ENCODE measurements around the gene WWC1.

WWC1 gene

DNA sequence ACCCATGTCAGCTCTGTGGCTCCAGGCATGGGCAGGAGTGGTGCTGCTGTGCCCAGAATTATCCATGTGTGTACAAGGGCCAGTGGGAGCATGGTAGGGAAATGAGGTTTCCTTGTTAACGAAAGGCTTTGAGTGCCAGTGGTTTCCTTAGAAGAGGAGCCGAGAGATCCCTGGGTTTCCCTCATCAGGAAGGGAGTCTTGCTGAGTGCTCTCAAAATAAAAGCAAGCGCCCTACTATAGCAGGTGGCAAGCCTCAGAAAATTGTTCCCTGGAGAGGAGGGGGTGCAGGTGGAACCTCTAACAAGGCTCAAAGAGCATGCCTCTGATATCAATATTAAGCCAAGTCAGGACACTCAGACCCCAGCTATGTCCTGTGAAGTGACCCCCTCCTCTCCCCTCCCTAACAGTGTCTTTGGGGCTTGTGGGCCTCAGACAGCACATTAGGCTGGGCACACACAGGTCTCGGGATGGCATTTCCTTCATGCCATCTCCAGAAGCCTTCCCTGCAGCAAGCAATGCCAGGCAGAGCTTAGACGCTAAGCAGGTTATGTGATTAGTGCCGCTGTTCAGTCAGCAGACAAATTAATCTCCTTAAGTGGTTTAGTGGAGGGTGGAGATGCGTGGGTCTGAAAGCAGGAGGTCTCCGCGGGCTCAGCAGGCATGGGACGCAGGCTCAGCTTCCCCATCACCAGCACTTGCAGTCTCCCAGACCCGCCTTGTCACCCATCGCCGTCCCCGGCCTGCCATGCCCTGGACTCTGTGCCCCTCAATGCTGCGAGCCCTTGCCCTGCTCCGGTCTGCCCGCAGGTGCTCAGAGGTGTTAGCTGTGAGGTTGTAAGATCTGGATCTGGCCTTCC, 134.8 kb downstream of the WWC1 start:
- TF ChIP-seq, protein P1, sequence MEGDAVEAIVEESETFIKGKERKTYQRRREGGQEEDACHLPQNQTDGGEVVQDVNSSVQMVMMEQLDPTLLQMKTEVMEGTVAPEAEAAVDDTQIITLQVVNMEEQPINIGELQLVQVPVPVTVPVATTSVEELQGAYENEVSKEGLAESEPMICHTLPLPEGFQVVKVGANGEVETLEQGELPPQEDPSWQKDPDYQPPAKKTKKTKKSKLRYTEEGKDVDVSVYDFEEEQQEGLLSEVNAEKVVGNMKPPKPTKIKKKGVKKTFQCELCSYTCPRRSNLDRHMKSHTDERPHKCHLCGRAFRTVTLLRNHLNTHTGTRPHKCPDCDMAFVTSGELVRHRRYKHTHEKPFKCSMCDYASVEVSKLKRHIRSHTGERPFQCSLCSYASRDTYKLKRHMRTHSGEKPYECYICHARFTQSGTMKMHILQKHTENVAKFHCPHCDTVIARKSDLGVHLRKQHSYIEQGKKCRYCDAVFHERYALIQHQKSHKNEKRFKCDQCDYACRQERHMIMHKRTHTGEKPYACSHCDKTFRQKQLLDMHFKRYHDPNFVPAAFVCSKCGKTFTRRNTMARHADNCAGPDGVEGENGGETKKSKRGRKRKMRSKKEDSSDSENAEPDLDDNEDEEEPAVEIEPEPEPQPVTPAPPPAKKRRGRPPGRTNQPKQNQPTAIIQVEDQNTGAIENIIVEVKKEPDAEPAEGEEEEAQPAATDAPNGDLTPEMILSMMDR (IDR thresholded peaks at IDR 0.05; ENCODE audit: borderline replicate concordance, insufficient read depth, low read depth, low read length): no peak
- no peak overlapping the region for H3K4me3 ChIP-seq (ENCODE audit: low read depth, low read length)

DNA sequence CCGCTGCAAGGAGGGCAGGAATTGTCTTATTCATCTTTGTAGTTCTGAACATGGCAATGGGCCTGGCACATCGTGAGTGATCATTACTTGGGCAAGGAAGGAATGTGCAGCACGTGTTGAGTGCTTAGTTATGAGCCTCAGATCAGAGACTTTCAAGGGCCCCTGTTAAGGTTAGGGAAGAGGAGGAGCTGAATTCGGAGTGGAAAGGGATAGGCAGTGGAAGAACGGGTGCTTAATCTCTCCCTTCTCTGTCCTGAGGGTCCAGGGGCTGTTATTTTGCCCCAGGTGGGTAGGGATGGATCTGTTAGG, 135.4 kb downstream of the WWC1 start:
- H3K4me3 ChIP-seq (ENCODE audit: low read depth, low read length): no peak overlapping the region
- TF ChIP-seq, protein P1 (IDR thresholded peaks at IDR 0.05; ENCODE audit: borderline replicate concordance, insufficient read depth, low read depth, low read length): no peak

DNA sequence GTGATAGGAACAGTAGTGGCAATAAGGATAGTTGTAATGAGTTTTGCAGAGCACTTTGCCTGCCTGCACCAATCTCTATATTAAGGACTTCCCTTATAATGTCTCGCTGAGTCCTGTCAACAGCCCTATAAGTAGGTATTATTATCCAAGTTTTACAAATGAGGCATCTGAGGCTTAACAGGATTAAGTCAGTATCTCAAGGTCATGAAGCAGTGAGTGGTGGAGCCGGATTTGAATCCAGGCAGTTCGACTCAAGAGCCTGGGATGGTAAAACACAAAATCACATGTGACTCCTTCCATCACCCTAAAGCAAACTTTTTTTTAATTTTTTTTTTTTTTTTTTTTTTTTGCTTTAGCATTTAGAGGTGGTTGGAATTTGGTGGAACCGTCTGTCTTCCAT, 135.8 kb downstream of the WWC1 start:
- no peak overlapping the region for H3K4me3 ChIP-seq (ENCODE audit: low read depth, low read length)
- TF ChIP-seq, protein P1 (IDR thresholded peaks at IDR 0.05; ENCODE audit: borderline replicate concordance, insufficient read depth, low read depth, low read length): no peak

DNA sequence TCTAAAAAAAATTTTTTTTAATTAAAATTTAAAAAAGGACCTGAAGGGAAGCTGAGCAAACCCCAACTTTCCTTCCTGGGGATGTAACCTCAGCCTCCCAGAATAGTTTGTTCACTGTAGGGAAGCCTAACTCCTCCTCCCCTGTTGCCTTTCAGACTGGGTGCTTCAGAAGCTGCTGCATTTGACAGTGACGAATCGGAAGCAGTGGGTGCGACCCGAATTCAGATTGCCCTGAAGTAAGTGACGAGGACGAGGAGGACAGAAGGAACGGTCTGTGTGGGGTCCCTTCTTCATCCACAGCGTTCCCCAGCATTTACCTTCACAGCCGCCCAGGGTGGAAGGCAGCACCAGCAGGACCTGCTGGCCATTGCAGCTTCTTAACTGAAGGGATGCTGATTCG, 137.1 kb downstream of the WWC1 start:
- H3K4me3 ChIP-seq (ENCODE audit: low read depth, low read length): no peak overlapping the region
- TF ChIP-seq, protein P1 (IDR thresholded peaks at IDR 0.05; ENCODE audit: borderline replicate concordance, insufficient read depth, low read depth, low read length): no peak

DNA sequence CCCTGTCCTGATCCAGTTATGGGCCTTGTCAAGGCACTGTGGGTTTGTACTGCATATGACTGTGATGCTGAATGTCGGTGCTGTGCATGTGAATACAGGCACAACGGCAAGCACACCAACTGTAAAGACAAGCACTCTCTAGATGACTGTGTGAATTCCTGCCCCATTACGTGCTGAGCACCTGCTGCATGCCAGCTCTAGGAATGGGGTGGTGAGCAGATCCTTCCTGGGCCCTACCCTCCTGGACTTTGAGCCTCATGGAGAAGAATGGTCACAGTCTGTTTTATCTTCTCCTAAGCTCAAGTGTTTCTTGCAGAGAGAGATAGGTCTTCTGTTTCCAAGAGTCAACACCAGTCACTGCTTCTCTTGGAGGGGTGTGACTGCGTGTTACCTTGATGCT, 138.9 kb downstream of the WWC1 start:
- TF ChIP-seq, protein P1 (IDR thresholded peaks at IDR 0.05; ENCODE audit: borderline replicate concordance, insufficient read depth, low read depth, low read length): no peak
- H3K4me3 ChIP-seq (ENCODE audit: low read depth, low read length): no peak overlapping the region

DNA sequence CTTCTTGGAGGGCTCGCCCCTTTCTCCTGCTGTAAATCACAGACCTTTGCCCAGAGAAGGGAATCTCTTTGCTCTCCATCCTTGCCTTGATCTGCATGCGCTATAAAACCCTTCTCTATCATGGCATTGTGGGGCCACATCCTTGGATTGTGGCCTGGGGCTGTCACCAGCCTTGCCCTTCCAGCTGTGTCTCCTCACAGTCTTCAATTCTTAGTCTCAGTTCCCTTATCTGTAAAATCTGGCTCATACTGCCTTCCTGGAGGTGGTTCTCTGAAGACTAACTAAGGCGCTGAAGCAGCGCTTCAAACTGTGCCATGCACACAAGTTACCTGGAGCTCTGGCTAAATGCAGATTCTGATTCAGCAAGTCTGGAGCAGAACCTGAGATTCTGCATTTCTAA, 141.5 kb downstream of the WWC1 start:
- TF ChIP-seq, protein P1 (IDR thresholded peaks at IDR 0.05; ENCODE audit: borderline replicate concordance, insufficient read depth, low read depth, low read length): no peak
- no peak overlapping the region for H3K4me3 ChIP-seq (ENCODE audit: low read depth, low read length)

DNA sequence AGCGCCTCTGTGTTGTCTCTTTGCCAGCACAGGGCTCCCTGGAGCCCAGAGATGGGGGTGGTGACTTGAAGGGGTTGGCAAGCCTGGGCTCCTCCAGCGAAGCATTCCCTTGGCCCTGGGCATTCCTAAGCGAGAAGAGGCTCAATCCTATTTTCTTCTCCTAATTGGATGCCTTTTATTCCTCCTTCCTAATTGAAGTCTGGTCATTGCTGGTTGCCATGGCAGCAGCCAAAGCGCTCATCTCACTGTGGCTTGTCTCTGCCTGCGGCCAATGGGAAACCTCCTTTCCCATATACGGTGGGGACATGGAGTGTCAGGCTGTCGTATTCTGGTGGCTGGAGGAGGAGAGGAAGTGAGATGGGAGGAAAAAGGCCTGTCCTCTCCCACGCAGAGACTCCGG, 142.6 kb downstream of the WWC1 start:
- TF ChIP-seq, protein P1 (IDR thresholded peaks at IDR 0.05; ENCODE audit: borderline replicate concordance, insufficient read depth, low read depth, low read length): no peak
- no peak overlapping the region for H3K4me3 ChIP-seq (ENCODE audit: low read depth, low read length)
